HG02798 (cell line): Measurements from ENCODE around the gene EXOSC1.
A peak's percentile ranks its signal among the peaks of the same experiment; 100 is the strongest.
"Not testable (repeated sequence)": the region's sequence is repeated elsewhere in the genome, so short reads cannot be mapped to it uniquely, and the experiment has no call there.

Experiments used
- ATAC-seq: cut with Tn5 transposase; IDR thresholded peaks from one replicate; pipeline ENCODE4 v1.9.1; 2021; ENCODE audit warnings: mild to moderate bottlenecking; ENCODE audit not compliant: unreplicated experiment, poor library complexity

Gene EXOSC1

DNA sequence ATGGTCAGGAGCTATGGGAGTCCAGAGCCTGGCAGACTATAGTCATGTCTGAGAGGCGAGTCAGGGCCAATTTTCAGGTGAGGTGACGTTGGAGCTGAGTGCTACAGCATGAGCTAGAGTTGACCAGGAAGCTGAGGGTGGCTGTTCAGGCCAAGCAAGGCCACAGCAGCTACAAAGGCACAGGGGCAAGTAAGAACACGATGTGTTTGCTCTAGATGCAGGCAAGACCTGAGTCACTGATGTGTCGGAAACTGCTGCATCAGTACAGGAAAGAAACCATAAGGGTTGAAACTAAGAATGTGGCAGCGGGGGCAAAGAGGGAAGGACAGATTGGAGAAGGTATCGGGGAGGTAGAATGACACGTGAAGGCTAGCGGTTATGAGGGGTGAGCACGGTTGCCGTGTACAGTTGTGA, 32.9 kb downstream of the EXOSC1 start:
- peak; percentile 73 for ATAC-seq

GRCh38 chr10:97411406-97411805, 34.4 kb downstream of the EXOSC1 start:
- no peak for ATAC-seq

- ATAC-seq, result no peak
These were observed 37.3 kb downstream of the EXOSC1 start for GRCh38 chr10:97408496-97408992.

DNA sequence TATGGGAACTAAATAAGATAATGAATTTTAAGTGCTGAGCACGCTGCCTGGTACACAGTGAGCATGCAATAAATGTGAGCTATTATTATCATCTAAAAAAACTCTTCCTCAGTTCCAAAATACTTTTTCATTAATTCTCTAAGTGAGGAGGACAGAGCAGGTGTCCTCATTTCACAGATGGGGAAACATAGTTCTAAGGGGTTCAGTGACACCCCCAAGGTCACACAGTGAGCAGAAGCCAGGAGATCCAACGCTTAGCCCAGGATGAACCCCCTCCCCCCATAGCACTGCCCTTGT, 37.9 kb downstream of the EXOSC1 start:
- ATAC-seq, result no peak

DNA sequence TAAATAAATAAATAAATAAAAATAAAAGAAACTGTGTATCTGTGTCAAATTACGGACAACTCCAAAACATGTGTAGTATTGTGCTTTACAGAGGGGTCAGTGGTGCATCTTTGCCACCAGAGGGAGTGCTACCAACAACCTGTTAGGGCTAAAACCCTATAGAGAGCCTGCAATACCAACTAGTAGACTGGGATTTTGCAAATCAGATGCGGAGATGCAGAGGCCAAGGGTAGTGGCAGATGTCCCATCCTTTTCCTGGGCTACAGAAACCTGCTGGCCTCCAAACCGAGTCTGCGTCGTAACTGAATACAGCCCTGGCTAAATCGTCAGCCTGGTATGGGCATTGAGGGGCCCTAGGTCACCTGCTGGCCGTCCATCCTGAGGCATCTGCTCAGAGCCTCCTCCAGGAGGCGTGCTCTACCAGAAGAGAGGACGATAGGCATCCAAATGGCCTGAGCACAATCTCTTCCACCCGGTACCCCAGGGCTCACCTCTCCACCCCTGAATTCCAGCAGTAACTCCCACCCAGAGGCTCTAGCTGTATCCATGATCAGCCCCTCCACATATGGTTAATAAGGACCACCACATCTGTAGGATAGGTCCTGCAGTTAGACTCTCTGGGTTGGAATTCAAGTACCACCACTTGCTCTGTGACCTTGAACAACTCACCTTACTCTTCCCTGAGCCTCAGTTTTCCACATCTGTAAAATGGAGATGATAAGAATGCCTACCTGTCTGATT, 38.4 kb downstream of the EXOSC1 start:
- peak; percentile 94 for ATAC-seq

- not testable (repeated sequence) for ATAC-seq
These were observed 39.3 kb downstream of the EXOSC1 start for GRCh38 chr10:97406483-97406882.

DNA sequence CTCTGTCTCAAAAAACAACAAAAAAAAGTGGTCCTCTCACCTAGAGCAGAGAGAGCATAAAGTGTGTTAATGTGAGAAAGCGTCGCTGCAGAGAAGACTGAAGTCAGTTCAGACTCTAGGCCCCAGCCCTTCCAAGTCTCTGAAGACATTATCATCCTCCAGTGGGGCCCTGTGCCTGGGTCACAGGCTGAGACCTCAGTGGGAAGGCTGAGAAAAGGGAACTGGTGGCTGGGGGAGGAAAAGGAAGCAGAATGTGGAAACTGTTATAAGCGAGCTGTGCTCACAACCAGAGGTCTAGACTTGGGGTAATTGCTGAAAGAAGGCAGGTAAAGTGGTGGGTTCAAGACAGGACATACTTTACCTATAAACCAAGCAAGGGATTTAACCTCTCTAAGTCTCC, 39.7 kb downstream of the EXOSC1 start:
- no peak for ATAC-seq

GRCh38 chr10:97404044-97404443, 41.8 kb downstream of the EXOSC1 start:
- no peak for ATAC-seq

- ATAC-seq, result no peak
These were observed 44.3 kb downstream of the EXOSC1 start for GRCh38 chr10:97401455-97401919.

GRCh38 chr10:97400665-97401454, 44.9 kb downstream of the EXOSC1 start, which contains the start of gene RRP12:
RRP12 (minus strand) TSS chr10:97401340; CDS start chr10:97401231, 109 bp downstream.
- ATAC-seq, result peak; percentile 98

DNA sequence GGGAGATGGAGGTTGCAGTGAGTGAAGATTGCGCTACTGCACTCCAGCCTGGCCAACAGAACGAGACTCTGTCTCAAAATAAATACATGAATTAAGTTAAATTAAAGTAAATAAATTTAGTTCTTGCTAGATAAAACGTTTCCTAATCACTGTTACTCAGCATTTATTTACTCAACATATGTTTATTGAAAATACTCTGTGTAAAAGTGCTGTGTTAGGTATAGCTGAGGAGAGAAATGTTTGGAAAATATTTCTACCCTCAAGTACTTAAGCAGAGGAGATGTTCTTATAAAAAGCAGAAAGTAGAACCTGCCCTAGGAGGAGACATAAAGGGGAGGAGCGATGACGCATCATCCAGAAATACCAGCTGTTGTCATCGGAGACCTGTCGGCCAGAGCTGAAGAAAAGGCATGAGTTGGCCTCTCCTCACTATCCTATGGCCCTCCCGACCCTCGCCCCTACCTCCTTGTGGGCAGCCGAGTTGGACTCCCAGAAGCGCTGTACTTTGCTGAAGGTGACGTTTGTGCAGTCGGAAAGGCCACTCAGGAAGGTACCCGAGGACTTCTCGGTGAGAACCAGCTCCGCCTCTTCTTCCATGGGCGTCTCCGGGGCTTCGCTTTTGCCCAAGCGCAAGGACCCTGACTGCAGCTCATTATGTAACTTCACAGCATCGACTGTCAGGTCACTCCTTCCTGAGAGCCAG, 45.8 kb downstream of the EXOSC1 start:
- peak; percentile 42 for ATAC-seq

DNA sequence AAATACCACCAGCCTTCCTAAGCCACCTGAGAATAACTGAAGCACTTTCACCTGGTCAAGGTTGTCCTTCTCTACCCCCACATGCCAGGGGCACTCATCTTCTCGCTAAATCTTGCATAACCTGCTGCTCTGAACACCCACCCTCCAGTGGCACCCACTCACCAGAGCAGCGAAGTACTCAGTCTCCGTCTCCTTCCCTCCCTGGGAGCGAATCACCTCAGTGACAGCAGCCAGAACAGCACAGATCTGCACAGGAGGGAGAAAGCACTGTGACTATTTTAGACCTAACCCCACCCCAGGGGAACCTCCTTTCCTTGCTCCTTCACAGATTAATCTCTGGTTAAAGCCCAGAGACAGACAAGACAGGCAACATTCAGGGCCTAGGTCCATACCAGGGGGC, 49.8 kb downstream of the EXOSC1 start:
- ATAC-seq, result no peak

GRCh38 chr10:97393034-97393573, 52.7 kb downstream of the EXOSC1 start:
- no peak for ATAC-seq

DNA sequence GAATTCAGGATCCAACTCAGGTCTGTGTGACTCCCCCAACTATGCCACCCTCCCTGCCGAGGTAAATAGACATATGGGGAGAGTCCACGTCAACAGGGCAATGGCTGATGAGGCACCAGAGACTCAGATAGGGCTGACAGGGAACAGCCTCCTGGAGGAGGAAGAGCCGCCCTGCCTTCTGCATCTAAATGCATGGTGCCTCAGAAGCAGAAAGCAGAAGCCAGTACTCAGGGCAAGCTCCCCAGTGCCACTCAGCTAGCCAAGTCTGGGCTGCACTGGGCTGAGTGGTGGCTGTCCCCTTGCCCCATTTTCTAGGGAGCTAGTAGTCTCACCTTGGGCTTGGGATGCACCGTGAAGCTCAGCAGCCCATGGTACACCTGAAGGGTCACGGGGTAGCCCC, 55.7 kb downstream of the EXOSC1 start:
- no peak for ATAC-seq

GRCh38 chr10:97388152-97388551, 57.7 kb downstream of the EXOSC1 start:
- no peak for ATAC-seq
